ENCODE measurements around the gene SRPK1. TPM values are rescaled to one million over a fixed set of nuclear protein-coding genes. Genes with fewer than 3 reads are reported as not detected.

Gene SRPK1
- total and polyA plus RNA-seq, 2 of the 8 experiments (the other 6 are each of a cell fraction or from before 2014, with no cell fraction given): 25.7 to 116 TPM

GRCh38 chr6:35808688-35809087 is 112.2 kb downstream of the SRPK1 start (continued):
- TF ChIP-seq JUN (IDR thresholded peaks at IDR 0.05; ENCODE audit: low read depth, low read length): no peak
- no peak for TF ChIP-seq HDAC6 (IDR thresholded peaks at IDR 0.05; ENCODE audit: low read depth, low read length)
- no peak for TF ChIP-seq POLR2AphosphoS5 (IDR thresholded peaks at IDR 0.05; ENCODE audit: low read depth, low read length)
- no peak for TF ChIP-seq POLR2A (IDR thresholded peaks at IDR 0.05; ENCODE audit: control extremely low read depth in 1 of 2, low read depth in 2 of 2, low read length in 2 of 2)
- no peak for TF ChIP-seq GTF2F1 (IDR thresholded peaks at IDR 0.05; ENCODE audit: borderline replicate concordance, low read depth, low read length)
- TF ChIP-seq CTBP2 (IDR thresholded peaks at IDR 0.05; ENCODE audit: borderline replicate concordance, insufficient read depth, insufficient read length, low read length): no peak
- TF ChIP-seq RNF2 (IDR thresholded peaks at IDR 0.05; ENCODE audit: borderline replicate concordance, low read depth, low read length, missing control alignments, poor library complexity, severe bottlenecking): no peak
- TF ChIP-seq ATF3 (IDR thresholded peaks at IDR 0.05; ENCODE audit: insufficient read depth, low read depth, low read length): no peak
- no peak for TF ChIP-seq CHD1 (IDR thresholded peaks at IDR 0.05; ENCODE audit: low read depth, low read length)
- TF ChIP-seq KDM5A (IDR thresholded peaks at IDR 0.05; ENCODE audit: low read length): no peak
